Measurements from ENCODE around the gene NID1.
"Not testable (repeated sequence)": the region's sequence is repeated elsewhere in the genome, so short reads cannot be mapped to it uniquely, and the experiment has no call there.

DNA sequence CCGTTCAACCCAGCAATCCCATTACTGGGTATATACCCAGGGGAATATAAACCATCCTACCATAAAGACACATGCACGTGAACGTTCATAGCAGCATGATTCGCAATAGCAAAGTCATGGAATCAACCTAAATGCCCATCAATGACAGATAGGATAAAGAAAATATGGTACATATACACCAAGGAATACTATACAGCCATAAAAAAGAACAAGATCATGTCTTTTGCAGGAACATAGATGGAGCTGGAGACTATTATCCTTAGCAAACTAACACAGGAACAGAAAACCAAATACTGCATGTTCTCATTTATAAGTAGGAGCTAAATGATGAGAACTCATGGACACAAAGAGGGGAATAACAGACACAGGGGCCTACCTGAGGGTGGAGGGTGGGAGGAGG, 13.2 kb upstream of the NID1 start:
- TF ChIP-seq, protein P1, sequence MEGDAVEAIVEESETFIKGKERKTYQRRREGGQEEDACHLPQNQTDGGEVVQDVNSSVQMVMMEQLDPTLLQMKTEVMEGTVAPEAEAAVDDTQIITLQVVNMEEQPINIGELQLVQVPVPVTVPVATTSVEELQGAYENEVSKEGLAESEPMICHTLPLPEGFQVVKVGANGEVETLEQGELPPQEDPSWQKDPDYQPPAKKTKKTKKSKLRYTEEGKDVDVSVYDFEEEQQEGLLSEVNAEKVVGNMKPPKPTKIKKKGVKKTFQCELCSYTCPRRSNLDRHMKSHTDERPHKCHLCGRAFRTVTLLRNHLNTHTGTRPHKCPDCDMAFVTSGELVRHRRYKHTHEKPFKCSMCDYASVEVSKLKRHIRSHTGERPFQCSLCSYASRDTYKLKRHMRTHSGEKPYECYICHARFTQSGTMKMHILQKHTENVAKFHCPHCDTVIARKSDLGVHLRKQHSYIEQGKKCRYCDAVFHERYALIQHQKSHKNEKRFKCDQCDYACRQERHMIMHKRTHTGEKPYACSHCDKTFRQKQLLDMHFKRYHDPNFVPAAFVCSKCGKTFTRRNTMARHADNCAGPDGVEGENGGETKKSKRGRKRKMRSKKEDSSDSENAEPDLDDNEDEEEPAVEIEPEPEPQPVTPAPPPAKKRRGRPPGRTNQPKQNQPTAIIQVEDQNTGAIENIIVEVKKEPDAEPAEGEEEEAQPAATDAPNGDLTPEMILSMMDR (IDR thresholded peaks at IDR 0.05 in 2 of 3, conservative IDR thresholded peaks at IDR 0.05 in 1 of 3; ENCODE audit: borderline replicate concordance in 1 of 3, insufficient read depth in 1 of 3, low read depth in 2 of 3, low read length in 2 of 3): not testable (repeated sequence)
- not testable (repeated sequence) for TF ChIP-seq POLR2A (IDR thresholded peaks at IDR 0.05; ENCODE audit: borderline replicate concordance, extremely low read depth, insufficient read depth, insufficient read length); POLR2AphosphoS5 (IDR thresholded peaks at IDR 0.05; ENCODE audit: low read depth, low read length); EZH2 (IDR thresholded peaks at IDR 0.05); RAD21 (IDR thresholded peaks at IDR 0.05; ENCODE audit: low read depth)
- TF ChIP-seq, protein P2, sequence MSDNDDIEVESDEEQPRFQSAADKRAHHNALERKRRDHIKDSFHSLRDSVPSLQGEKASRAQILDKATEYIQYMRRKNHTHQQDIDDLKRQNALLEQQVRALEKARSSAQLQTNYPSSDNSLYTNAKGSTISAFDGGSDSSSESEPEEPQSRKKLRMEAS (IDR thresholded peaks at IDR 0.05): not testable (repeated sequence)

Measured in HCT116 (cell line).